ENCODE measurements around the gene MAGEA8.
"Not testable (repeated sequence)": the region's sequence is repeated elsewhere in the genome, so short reads cannot be mapped to it uniquely, and the experiment has no call there.

The MAGEA8 gene

GRCh38 chrX:149881081-149881711, at the start of gene MAGEA8:
MAGEA8 (plus strand) TSS chrX:149881183; CDS start chrX:149884273, 3,090 bp downstream.
- Histone ChIP-seq H3K27ac (ENCODE audit: low read depth, low read length) (no peak within 1 kb of the TSS), H3K9ac (ENCODE audit: low read length) (no peak within 1 kb of the TSS), H3K4me1 (ENCODE audit: control insufficient read depth, insufficient read depth, low read length) (no peaks in the 10 kb centered on the region), H3K36me3 (ENCODE audit: control insufficient read depth, insufficient read depth, low read length) (no peaks in the 10 kb centered on the region), H3K27me3 (ENCODE audit: control insufficient read depth, insufficient read depth, low read length) (no peaks in the 10 kb centered on the region), H3K4me3 (ENCODE audit: low read length) (no peak within 1 kb of the TSS)

- Histone ChIP-seq H3K4me1 (ENCODE audit: control insufficient read depth, insufficient read depth, low read length) (no peaks in the 10 kb centered on the region), H3K4me3 (ENCODE audit: low read length) (no peak overlapping the region), H3K27ac (ENCODE audit: low read depth, low read length) (no peak overlapping the region), H3K9ac (ENCODE audit: low read length) (no peak overlapping the region), H3K27me3 (ENCODE audit: control insufficient read depth, insufficient read depth, low read length) (no peaks in the 10 kb centered on the region), H3K36me3 (ENCODE audit: control insufficient read depth, insufficient read depth, low read length) (no peaks in the 10 kb centered on the region)
Observed at GRCh38 chrX:149831473-149831872, 49.5 kb upstream of the MAGEA8 start.

- H3K4me3 ChIP-seq (ENCODE audit: low read length); H3K27ac ChIP-seq (ENCODE audit: low read depth, low read length); H3K27me3 ChIP-seq (ENCODE audit: control insufficient read depth, insufficient read depth, low read length); H3K9ac ChIP-seq (ENCODE audit: low read length); H3K36me3 ChIP-seq (ENCODE audit: control insufficient read depth, insufficient read depth, low read length); H3K4me1 ChIP-seq (ENCODE audit: control insufficient read depth, insufficient read depth, low read length): not testable (repeated sequence)
Observed at GRCh38 chrX:149836728-149837127, 44.3 kb upstream of the MAGEA8 start.

GRCh38 chrX:149837167-149837566, 43.8 kb upstream of the MAGEA8 start:
- no peaks in the 10 kb centered on the region for H3K36me3 ChIP-seq (ENCODE audit: control insufficient read depth, insufficient read depth, low read length)
- H3K4me1 ChIP-seq (ENCODE audit: control insufficient read depth, insufficient read depth, low read length) = no peaks in the 10 kb centered on the region
- H3K27me3 ChIP-seq (ENCODE audit: control insufficient read depth, insufficient read depth, low read length) = no peaks in the 10 kb centered on the region
- no peak overlapping the region for H3K9ac ChIP-seq (ENCODE audit: low read length)
- H3K4me3 ChIP-seq (ENCODE audit: low read length) = no peak overlapping the region
- no peak overlapping the region for H3K27ac ChIP-seq (ENCODE audit: low read depth, low read length)

GRCh38 chrX:149837639-149838038, 43.3 kb upstream of the MAGEA8 start:
- H3K4me3 ChIP-seq (ENCODE audit: low read length) = no peak overlapping the region
- no peaks in the 10 kb centered on the region for H3K27me3 ChIP-seq (ENCODE audit: control insufficient read depth, insufficient read depth, low read length)
- H3K4me1 ChIP-seq (ENCODE audit: control insufficient read depth, insufficient read depth, low read length) = no peaks in the 10 kb centered on the region
- H3K36me3 ChIP-seq (ENCODE audit: control insufficient read depth, insufficient read depth, low read length) = no peaks in the 10 kb centered on the region
- H3K9ac ChIP-seq (ENCODE audit: low read length) = no peak overlapping the region
- no peak overlapping the region for H3K27ac ChIP-seq (ENCODE audit: low read depth, low read length)

- no peaks in the 10 kb centered on the region for H3K4me1 ChIP-seq (ENCODE audit: control insufficient read depth, insufficient read depth, low read length)
- H3K9ac ChIP-seq (ENCODE audit: low read length) = no peak overlapping the region
Observed at GRCh38 chrX:149841929-149842328, 39.1 kb upstream of the MAGEA8 start.

GRCh38 chrX:149845385-149845784, 35.6 kb upstream of the MAGEA8 start:
- H3K36me3 ChIP-seq (ENCODE audit: control insufficient read depth, insufficient read depth, low read length) = no peaks in the 10 kb centered on the region
- no peak overlapping the region for H3K27ac ChIP-seq (ENCODE audit: low read depth, low read length)
- no peaks in the 10 kb centered on the region for H3K4me1 ChIP-seq (ENCODE audit: control insufficient read depth, insufficient read depth, low read length)
- H3K4me3 ChIP-seq (ENCODE audit: low read length) = no peak overlapping the region
- H3K9ac ChIP-seq (ENCODE audit: low read length) = no peak overlapping the region
- H3K27me3 ChIP-seq (ENCODE audit: control insufficient read depth, insufficient read depth, low read length) = no peaks in the 10 kb centered on the region

More at GRCh38 chrX:149841929-149842328, 39.1 kb upstream of the MAGEA8 start:
- H3K27ac ChIP-seq (ENCODE audit: low read depth, low read length) = no peak overlapping the region
- H3K4me3 ChIP-seq (ENCODE audit: low read length) = no peak overlapping the region
- no peaks in the 10 kb centered on the region for H3K36me3 ChIP-seq (ENCODE audit: control insufficient read depth, insufficient read depth, low read length)
- no peaks in the 10 kb centered on the region for H3K27me3 ChIP-seq (ENCODE audit: control insufficient read depth, insufficient read depth, low read length)

GRCh38 chrX:149846789-149847188, 34.2 kb upstream of the MAGEA8 start:
- Histone ChIP-seq H3K27me3 (ENCODE audit: control insufficient read depth, insufficient read depth, low read length) (no peaks in the 10 kb centered on the region), H3K27ac (ENCODE audit: low read depth, low read length) (no peak overlapping the region), H3K4me3 (ENCODE audit: low read length) (no peak overlapping the region), H3K9ac (ENCODE audit: low read length) (no peak overlapping the region), H3K36me3 (ENCODE audit: control insufficient read depth, insufficient read depth, low read length) (no peaks in the 10 kb centered on the region), H3K4me1 (ENCODE audit: control insufficient read depth, insufficient read depth, low read length) (no peaks in the 10 kb centered on the region)

GRCh38 chrX:149848855-149849254, 32.1 kb upstream of the MAGEA8 start:
- no peak overlapping the region for H3K9ac ChIP-seq (ENCODE audit: low read length)
- no peak overlapping the region for H3K4me3 ChIP-seq (ENCODE audit: low read length)
- H3K27me3 ChIP-seq (ENCODE audit: control insufficient read depth, insufficient read depth, low read length) = no peaks in the 10 kb centered on the region
- H3K36me3 ChIP-seq (ENCODE audit: control insufficient read depth, insufficient read depth, low read length) = no peaks in the 10 kb centered on the region
- H3K27ac ChIP-seq (ENCODE audit: low read depth, low read length) = no peak overlapping the region
- H3K4me1 ChIP-seq (ENCODE audit: control insufficient read depth, insufficient read depth, low read length) = no peaks in the 10 kb centered on the region

- Histone ChIP-seq H3K27ac (ENCODE audit: low read depth, low read length) (no peak overlapping the region), H3K9ac (ENCODE audit: low read length) (no peak overlapping the region), H3K4me1 (ENCODE audit: control insufficient read depth, insufficient read depth, low read length) (no peaks in the 10 kb centered on the region), H3K27me3 (ENCODE audit: control insufficient read depth, insufficient read depth, low read length) (no peaks in the 10 kb centered on the region), H3K36me3 (ENCODE audit: control insufficient read depth, insufficient read depth, low read length) (no peaks in the 10 kb centered on the region), H3K4me3 (ENCODE audit: low read length) (no peak overlapping the region)
Observed at GRCh38 chrX:149849787-149850186, 31.2 kb upstream of the MAGEA8 start.

GRCh38 chrX:149851864-149852263, 29.1 kb upstream of the MAGEA8 start:
- H3K9ac ChIP-seq (ENCODE audit: low read length) = no peak overlapping the region
- no peak overlapping the region for H3K4me3 ChIP-seq (ENCODE audit: low read length)
- no peaks in the 10 kb centered on the region for H3K27me3 ChIP-seq (ENCODE audit: control insufficient read depth, insufficient read depth, low read length)
- H3K36me3 ChIP-seq (ENCODE audit: control insufficient read depth, insufficient read depth, low read length) = no peaks in the 10 kb centered on the region
- no peak overlapping the region for H3K27ac ChIP-seq (ENCODE audit: low read depth, low read length)
- H3K4me1 ChIP-seq (ENCODE audit: control insufficient read depth, insufficient read depth, low read length) = no peaks in the 10 kb centered on the region

- no peak overlapping the region for H3K9ac ChIP-seq (ENCODE audit: low read length)
- no peak overlapping the region for H3K27ac ChIP-seq (ENCODE audit: low read depth, low read length)
- no peaks in the 10 kb centered on the region for H3K27me3 ChIP-seq (ENCODE audit: control insufficient read depth, insufficient read depth, low read length)
- no peaks in the 10 kb centered on the region for H3K36me3 ChIP-seq (ENCODE audit: control insufficient read depth, insufficient read depth, low read length)
- no peaks in the 10 kb centered on the region for H3K4me1 ChIP-seq (ENCODE audit: control insufficient read depth, insufficient read depth, low read length)
- no peak overlapping the region for H3K4me3 ChIP-seq (ENCODE audit: low read length)
Observed at GRCh38 chrX:149853925-149854324, 27.1 kb upstream of the MAGEA8 start.

GRCh38 chrX:149858592-149858991, 22.4 kb upstream of the MAGEA8 start:
- Histone ChIP-seq H3K9ac (ENCODE audit: low read length) (no peak overlapping the region), H3K27ac (ENCODE audit: low read depth, low read length) (no peak overlapping the region), H3K36me3 (ENCODE audit: control insufficient read depth, insufficient read depth, low read length) (no peaks in the 10 kb centered on the region), H3K27me3 (ENCODE audit: control insufficient read depth, insufficient read depth, low read length) (no peaks in the 10 kb centered on the region), H3K4me1 (ENCODE audit: control insufficient read depth, insufficient read depth, low read length) (no peaks in the 10 kb centered on the region), H3K4me3 (ENCODE audit: low read length) (no peak overlapping the region)
